ES-I3 (cell line): ENCODE measurements around the gene ZNF343.
A peak's percentile ranks its signal among the peaks of the same experiment; 100 is the strongest.

Experiments used
- H3K36me3 ChIP-seq: 2 replicates; pipeline ENCODE4 v1.6.1; 2013; ENCODE audit warnings: mild to moderate bottlenecking, low read length, control low read depth, moderate library complexity; ENCODE audit not compliant: insufficient read depth
- H3K4me1 ChIP-seq: 2 replicates; pipeline ENCODE4 v1.6.1; 2013; ENCODE audit warnings: mild to moderate bottlenecking, control low read depth, low read length; ENCODE audit not compliant: insufficient read depth
- H3K9ac ChIP-seq: 2 replicates; pipeline ENCODE4 v1.6.1; 2013; ENCODE audit warnings: low read depth, mild to moderate bottlenecking, low read length, moderate library complexity
- H3K9me3 ChIP-seq: 2 replicates; pipeline ENCODE4 v1.6.1; 2013; ENCODE audit warnings: mild to moderate bottlenecking, low read length, moderate library complexity; ENCODE audit not compliant: control insufficient read depth, insufficient read depth

Gene ZNF343

DNA sequence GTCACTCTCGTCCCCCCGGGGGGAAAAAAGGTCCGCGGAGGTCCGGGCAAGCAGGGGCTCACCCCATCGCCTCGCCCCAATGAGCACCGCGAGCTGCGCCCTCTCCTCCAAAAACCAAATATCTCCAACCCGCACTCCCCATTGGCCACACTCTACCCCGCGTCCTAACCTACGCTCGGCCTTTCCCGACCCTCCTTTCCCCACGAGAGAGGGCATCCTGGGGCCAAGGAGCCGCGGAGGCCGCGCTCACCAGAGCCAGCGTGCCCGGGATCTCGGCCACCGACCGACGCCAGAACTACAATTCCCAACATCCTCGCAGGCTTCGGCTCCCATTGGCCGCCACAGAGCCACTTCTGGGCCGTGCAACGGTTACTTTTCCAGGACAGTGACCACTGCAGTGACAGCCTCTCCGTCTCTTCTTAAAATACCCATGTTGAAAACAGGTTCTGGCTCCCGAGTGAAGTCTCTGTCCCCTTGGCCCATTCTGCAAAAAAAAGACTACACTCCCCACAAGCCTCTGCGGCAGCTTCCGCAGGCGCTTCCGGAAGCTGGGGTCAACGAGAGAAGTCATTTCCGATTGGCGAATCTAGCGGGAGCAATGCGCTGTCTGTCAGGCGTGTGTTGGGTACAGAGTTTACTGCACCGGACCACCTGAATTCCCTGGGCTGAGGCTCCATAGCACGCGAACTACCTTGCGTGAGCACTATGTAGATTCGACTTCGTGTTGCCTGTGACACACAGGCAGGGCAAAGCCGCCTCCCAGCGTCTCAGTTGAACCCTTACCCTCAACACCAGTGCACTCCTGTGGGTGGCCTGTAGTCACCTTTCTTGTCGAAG is at the start of gene ZNF343:
ZNF343 (minus strand) TSS at position 285 of the 837 bp plus-strand sequence. CDS start 15,020 bp downstream, outside the sequence.
- Histone ChIP-seq H3K36me3 (no peaks in the 10 kb centered on the region), H3K9ac (peak within 1 kb of the TSS; percentile 95), H3K4me1 (no peaks in the 10 kb centered on the region), H3K9me3 (no peaks in the 10 kb centered on the region)

- Histone ChIP-seq H3K4me1 (no peaks in the 10 kb centered on the region), H3K9ac (peak overlapping the region; percentile 57; the same call in 1 of the 2 replicates), H3K9me3 (no peaks in the 10 kb centered on the region), H3K36me3 (no peaks in the 10 kb centered on the region)
These were observed 49.3 kb upstream of the ZNF343 start for GRCh38 chr20:2557873-2558580.

DNA sequence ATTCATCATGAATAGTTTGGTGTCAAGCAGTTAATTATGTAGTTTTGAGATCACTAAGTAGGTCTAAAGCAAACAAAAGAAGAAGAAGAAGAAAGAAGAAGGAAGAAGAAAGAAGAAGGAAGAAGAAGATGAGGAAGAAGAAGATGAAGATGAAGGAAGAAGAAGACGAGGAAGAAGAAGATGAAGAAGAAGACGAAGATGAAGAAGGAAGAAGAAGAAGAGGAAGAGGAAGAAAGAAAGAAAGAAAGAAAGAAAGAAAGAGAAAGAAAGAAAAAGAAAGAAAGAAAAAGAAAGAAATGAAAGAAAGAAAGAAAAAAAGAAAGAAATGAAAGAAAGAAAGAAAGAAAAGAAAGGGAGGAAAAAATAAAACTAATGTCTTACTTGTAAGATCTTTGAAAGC is 36.9 kb upstream of the ZNF343 start:
- Histone ChIP-seq H3K4me1 (no peaks in the 10 kb centered on the region), H3K9me3 (no peaks in the 10 kb centered on the region), H3K9ac (no peak overlapping the region), H3K36me3 (no peaks in the 10 kb centered on the region)

GRCh38 chr20:2544211-2544610 is 35.5 kb upstream of the ZNF343 start:
- H3K9ac ChIP-seq: no peak overlapping the region
- no peaks in the 10 kb centered on the region for H3K36me3 ChIP-seq
- H3K4me1 ChIP-seq: no peaks in the 10 kb centered on the region

DNA sequence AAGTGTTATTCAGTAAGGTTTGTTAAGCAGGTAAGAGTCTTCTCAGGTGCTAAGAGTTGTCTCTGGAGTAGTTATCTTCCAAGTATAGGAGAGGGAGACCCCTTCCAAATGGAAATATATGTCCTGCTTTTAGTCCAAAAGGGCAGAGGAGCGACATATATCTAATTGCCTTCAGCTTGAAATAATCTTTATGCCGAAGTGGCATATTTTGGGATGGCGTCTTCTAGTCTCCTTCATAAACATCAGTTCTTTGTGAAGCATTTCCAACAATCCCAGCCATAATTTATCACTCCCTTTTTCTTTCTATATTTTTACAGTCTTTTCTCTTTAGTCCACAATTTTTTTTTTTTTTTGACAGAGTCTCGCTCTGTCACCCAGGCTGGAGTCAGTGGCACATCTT is 33.6 kb upstream of the ZNF343 start:
- no peaks in the 10 kb centered on the region for H3K36me3 ChIP-seq
- no peaks in the 10 kb centered on the region for H3K9me3 ChIP-seq
- H3K4me1 ChIP-seq: no peaks in the 10 kb centered on the region
- H3K9ac ChIP-seq: no peak overlapping the region

More at GRCh38 chr20:2544211-2544610, 35.5 kb upstream of the ZNF343 start:
- H3K9me3 ChIP-seq: no peaks in the 10 kb centered on the region

- Histone ChIP-seq H3K9me3 (no peaks in the 10 kb centered on the region), H3K4me1 (no peaks in the 10 kb centered on the region), H3K36me3 (no peaks in the 10 kb centered on the region), H3K9ac (no peak overlapping the region)
These were observed 33.2 kb upstream of the ZNF343 start for GRCh38 chr20:2541940-2542339.

DNA sequence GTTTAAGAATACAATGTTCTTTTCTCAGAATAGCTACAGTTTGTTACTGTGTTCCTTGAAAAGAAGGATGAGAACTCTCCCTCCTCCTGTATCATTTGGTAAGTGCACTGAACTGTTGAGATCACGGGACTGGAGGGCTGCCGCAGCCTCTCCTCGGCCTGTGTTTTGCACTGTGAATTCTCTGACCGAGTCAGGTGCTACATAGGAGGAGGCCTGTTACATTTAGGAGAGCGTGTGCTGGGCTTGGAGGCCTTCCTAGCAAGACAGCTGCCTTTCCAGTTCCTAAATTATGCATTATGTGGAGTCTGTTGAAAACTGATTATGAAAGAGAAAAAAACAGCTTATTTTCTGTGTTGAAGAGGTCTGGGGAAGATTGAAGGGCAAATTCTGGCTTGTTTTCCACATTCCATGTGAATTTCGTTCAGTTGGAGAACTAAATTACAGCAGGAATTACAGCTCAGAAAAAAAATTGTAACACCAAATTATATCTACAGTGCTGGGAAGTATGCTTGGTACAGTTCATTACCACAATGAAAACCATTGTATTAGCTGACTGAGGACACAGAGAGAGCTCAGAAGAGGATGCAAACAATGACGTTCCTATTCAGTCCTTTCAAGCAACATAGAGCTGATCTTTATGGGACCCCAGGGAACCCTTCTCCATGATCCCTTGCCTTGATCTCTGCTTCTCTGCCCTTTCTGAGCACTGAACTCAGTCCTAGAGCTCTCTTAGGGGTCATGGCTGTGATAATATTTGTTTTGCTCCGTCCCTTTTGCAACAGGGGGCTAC is 30.4 kb upstream of the ZNF343 start:
- Histone ChIP-seq H3K36me3 (no peaks in the 10 kb centered on the region), H3K9me3 (no peaks in the 10 kb centered on the region), H3K9ac (no peak overlapping the region), H3K4me1 (no peaks in the 10 kb centered on the region; the same call in 1 of the 2 replicates)

GRCh38 chr20:2538356-2538755 is 29.6 kb upstream of the ZNF343 start:
- Histone ChIP-seq H3K9me3 (no peaks in the 10 kb centered on the region), H3K9ac (no peak overlapping the region), H3K36me3 (no peaks in the 10 kb centered on the region), H3K4me1 (peaks cover 5% of the 10 kb centered on the region; the same call in 1 of the 2 replicates)

- no peaks in the 10 kb centered on the region for H3K36me3 ChIP-seq
- H3K9me3 ChIP-seq: no peaks in the 10 kb centered on the region
- H3K4me1 ChIP-seq: peaks cover 5% of the 10 kb centered on the region; the same call in 1 of the 2 replicates
- no peak overlapping the region for H3K9ac ChIP-seq
These were observed 28.4 kb upstream of the ZNF343 start for GRCh38 chr20:2537101-2537500.

GRCh38 chr20:2536560-2536986 is 27.9 kb upstream of the ZNF343 start, which contains the start of gene TMC2:
Gene TMC2, plus strand, starts transcription at chr20:2536573. Its CDS starts 49 bp downstream, at chr20:2536622.
- no peaks in the 10 kb centered on the region for H3K36me3 ChIP-seq
- H3K4me1 ChIP-seq: peaks cover 5% of the 10 kb centered on the region; the same call in 1 of the 2 replicates
- no peak within 1 kb of the TSS for H3K9ac ChIP-seq
- H3K9me3 ChIP-seq: no peaks in the 10 kb centered on the region

DNA sequence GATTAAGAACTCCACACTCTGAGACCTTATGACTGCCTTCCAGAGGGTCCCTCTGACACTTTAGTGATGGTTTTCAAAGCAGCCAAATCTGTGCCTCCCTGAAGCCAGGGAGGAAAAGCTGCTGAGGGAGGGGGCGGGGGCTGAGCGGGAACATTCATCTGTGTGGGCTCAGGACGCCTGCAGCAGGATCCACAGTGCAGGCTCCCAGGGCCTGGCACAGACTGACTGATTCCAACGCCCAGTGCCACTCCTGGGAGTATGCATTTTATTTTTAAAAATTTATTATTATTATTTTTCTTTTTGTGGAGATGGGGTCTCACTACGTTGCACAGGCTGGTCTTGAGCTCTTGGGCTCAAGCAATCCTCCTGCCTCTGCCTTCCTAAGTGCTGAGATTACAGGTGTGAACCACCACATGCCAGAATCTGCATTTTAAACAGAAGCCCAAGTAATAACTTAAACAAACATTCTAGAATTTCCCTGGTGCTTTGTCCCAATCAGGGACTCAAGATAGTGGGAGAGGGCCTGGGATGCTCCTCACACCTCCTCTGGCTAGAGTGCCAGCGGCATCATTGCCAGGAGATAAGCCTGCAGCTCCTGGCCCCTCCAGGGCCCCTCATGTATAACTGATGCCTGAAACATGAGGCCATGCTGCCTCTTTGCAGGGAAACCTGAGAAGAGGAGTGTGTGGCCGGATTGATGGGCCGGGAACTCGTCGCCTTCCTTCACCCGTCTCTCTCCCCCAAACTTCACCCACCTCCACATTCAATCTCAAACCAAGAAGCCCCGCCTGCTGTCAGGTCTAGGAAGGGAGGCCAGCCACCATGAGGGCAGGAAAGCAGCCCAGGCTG is 27.2 kb upstream of the ZNF343 start:
- Histone ChIP-seq H3K4me1 (peaks cover 5% of the 10 kb centered on the region; the same call in 1 of the 2 replicates), H3K36me3 (no peaks in the 10 kb centered on the region), H3K9me3 (no peaks in the 10 kb centered on the region), H3K9ac (no peak overlapping the region)

DNA sequence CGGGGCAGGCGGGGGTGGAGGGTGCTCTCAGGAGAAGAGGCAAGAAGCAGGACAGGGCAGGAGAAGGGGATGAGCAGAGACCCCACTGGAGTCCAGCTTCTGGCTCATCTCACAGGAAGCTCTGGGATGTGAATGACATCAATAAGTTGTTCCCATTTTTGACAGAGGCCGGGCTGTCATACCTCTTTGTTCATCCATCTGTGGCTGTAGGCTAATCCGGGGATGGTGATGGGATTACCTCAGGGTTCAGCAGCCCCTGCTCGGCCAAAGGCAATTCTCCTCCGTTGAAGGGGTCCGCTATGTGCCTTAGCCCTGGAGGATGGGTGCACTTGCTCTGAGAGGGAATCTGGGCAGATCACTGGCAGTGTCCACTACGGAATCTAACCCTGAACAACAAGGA is 24.4 kb upstream of the ZNF343 start:
- H3K36me3 ChIP-seq: no peaks in the 10 kb centered on the region
- H3K4me1 ChIP-seq: peaks cover 5% of the 10 kb centered on the region; the same call in 1 of the 2 replicates
- H3K9me3 ChIP-seq: no peaks in the 10 kb centered on the region
- no peak overlapping the region for H3K9ac ChIP-seq

GRCh38 chr20:2528671-2529271 is 20.1 kb upstream of the ZNF343 start:
- Histone ChIP-seq H3K9me3 (no peaks in the 10 kb centered on the region), H3K4me1 (peaks cover 2% of the 10 kb centered on the region; the same call in 1 of the 2 replicates), H3K9ac (no peak overlapping the region)

More at GRCh38 chr20:2528671-2529271, 20.1 kb upstream of the ZNF343 start:
- no peaks in the 10 kb centered on the region for H3K36me3 ChIP-seq
